GM18507 (cell line): Measurements from ENCODE around the gene CCHCR1.
"Not testable (repeated sequence)": the region's sequence is repeated elsewhere in the genome, so short reads cannot be mapped to it uniquely, and the experiment has no call there.

ENCODE experiments used
- DNase-seq: peaks from one replicate; pipeline ENCODE4 v3.0.0; 2011; ENCODE audit warnings: low read depth; ENCODE audit not compliant: insufficient read length; ENCODE audit errors: extremely low spot score
- FAIRE-seq: peaks from 2 replicates; lab custom pipeline; 2011; peaks lifted over from hg19 to GRCh38; lab: Jason Lieb, UNC

The CCHCR1 gene

DNA sequence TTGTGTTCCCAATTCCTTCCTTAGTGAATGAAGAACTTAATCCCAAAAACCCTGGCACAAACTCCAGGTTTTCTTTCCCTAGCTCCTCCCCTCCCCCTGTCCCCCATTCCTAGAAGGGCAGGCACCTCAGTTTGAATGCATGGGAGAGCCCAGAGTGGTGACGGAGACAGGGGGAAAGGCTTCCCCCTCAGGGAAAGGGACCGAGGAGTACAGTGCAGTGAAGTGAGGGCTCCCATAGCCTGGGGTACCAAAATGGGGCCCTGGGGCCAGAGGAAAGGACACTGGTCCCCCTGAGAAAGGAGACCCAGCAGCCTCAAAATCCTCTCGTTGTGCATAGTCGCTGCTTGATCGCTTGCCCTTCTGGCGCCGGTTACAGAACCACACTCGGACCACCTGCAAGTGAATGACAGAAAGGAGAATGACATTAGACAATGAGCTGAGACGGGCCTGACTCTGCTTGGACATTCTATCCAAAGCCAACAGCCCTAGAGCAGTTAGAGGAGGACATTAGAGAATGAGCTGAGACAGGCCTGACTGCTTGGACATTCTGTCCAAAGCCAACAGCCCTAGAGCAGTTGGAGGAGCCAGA, 7.0 kb upstream of the CCHCR1 start:
- DNase-seq, FAIRE-seq: not testable (repeated sequence)

GRCh38 chr6:31163922-31164321, 6.3 kb upstream of the CCHCR1 start:
- no peak for FAIRE-seq
- no peak for DNase-seq

DNA sequence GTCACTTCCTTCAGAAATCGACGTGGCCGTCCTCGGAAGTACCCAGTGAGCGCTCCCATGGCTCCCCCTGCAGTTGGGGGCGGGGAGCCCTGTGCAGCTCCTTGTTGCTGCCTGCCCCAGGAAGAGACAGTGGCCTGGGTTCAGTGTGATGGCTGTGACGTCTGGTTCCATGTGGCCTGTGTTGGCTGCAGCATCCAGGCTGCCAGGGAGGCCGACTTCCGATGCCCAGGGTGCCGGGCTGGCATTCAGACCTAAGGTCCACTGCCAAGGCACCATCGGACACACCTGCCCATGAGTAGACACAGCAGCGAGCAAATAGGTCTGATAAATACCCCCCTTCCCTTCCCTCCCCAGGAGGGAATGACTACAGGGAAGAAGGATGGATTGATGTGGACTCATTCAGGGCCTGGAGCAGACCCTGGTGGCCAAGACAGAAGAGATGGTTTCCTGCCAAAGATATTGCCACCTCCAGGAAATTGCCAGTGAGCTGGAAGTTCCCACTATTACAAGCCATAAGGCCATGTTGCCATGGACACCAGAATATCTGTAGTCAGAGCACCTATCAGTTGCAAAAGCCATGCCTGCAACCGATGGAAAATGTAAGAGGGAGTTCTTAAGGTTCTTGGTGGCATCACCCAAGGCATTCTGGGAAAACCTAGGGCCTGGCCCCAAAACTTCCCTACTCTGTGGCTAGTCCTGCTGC, 5.0 kb upstream of the CCHCR1 start:
- no peak for FAIRE-seq

DNA sequence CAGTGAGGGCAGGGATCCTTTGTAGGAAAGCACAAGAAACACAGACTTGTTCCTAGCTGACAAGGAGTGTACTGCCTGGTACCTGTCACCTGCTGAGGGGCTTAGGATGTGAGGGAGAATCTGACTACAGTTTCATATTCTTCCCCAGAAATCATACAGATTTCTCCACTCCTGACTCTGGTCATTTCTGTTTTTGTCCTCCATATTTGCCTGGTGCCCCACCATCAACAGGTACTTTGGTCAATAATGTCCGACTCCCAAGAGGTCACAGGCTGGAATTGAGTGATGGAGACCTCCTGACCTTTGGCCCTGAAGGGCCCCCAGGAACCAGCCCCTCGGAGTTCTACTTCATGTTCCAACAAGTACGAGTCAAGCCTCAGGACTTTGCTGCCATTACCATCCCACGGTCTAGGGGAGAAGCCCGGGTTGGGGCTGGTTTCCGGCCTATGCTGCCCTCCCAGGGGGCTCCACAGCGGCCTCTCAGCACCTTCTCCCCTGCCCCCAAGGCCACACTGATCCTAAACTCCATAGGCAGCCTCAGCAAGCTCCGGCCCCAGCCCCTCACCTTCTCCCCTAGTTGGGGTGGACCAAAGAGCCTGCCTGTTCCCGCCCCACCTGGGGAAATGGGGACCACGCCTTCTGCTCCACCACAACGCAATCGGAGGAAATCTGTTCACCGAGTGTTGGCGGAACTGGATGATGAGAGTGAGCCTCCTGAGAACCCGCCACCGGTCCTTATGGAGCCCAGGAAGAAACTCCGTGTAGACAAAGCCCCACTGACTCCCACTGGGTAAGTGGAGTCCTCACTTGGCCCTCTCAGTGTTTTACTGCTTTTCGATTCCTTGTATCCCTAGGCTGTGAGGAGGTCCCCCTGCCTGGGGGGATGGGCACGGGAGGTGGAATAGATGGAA, 3.9 kb upstream of the CCHCR1 start:
- DNase-seq, result no peak
- FAIRE-seq, result no peak

More for the DNA sequence above, 5.0 kb upstream of the CCHCR1 start:
- no peak for DNase-seq

- FAIRE-seq (no peak), DNase-seq (no peak)
Observed at GRCh38 chr6:31158863-31159855, 1.6 kb upstream of the CCHCR1 start.

DNA sequence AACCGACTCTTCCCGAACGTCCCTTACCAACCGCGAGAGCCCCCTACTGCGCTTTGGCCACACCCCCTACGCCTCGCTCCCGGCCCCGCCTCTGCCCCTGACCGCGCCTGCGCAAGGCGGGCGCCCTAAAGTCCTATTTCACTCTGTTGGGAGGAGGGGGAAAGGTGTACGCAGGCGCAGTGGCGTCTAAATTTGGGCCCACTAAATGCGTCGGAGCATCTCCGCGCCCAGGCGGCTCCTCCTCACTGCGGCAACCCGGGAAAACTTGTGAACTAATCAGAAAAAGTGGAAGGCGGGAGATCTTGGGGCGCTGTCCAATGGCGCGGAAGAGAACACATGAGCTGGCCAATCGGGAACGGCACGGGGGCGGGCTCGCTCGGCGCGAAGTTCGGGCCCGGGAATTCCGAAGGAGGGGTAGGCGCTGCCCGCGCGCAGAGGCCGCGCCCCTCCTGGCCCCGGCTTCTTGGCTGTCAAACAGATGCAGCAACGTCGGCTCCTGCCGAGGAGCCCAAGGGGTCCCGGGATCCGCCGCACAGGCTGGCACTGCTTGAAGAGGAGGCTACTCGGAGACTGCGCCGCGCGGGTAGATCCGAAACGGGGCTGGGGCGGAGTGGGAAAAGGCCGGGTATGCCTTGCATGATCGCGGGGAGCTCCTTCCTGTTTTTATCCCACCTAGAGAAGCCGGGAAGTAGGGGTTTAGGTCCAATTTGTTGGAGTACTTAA, 699 bp upstream of the CCHCR1 start, which contains the start of gene TCF19:
Gene TCF19 (plus strand): TSS at position 450 of the 723 bp plus-strand sequence. CDS start 881 bp downstream, outside the sequence.
- FAIRE-seq (peak; percentile 97), DNase-seq (peak; percentile 100)

DNA sequence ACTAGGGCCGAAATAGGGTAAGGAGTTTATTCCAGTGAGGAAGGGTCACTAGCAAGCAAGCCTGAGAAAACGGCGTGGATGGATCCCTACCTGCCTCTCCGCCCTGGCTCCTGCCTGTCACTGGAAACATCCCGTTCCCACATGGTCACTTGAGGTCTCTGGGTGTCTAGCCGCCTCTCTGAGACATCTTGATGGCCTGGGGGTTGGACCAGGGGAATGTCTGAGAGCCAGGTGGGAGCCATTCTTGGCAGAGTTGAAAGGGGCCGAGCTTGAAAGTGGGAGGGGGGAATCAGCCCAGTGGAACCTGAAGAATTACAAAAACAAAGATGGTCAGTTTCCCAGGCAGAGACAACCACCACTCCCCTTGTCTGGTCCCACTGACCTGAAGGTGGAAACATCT, 961 bp downstream of the CCHCR1 start:
- FAIRE-seq (no peak), DNase-seq (no peak)

- DNase-seq (no peak), FAIRE-seq (no peak)
Observed at GRCh38 chr6:31154436-31154835, 3.2 kb downstream of the CCHCR1 start.

DNA sequence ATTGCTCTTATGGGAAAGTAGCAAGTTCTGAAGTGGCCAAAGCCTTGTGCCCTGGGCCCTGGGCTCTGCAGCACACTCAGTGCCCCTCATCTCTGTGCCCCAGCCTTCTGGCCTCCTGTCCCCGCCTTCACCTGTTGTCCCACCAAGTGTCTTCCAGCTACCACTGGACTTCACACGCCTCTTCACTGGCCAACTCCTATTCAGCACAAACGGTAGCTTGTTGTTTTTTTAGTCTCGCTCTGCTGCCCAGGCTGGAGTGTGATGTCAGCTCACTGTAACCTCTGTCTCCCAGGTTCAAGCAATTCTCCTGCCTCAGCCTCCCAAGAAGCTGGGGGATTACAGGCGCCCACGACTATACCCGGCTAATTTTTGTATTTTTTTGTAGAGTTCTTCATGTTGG, 4.8 kb downstream of the CCHCR1 start:
- no peak for FAIRE-seq

GRCh38 chr6:31149827-31150447, 7.7 kb downstream of the CCHCR1 start:
- FAIRE-seq, result no peak

More for the DNA sequence above, 4.8 kb downstream of the CCHCR1 start:
- no peak for DNase-seq

DNA sequence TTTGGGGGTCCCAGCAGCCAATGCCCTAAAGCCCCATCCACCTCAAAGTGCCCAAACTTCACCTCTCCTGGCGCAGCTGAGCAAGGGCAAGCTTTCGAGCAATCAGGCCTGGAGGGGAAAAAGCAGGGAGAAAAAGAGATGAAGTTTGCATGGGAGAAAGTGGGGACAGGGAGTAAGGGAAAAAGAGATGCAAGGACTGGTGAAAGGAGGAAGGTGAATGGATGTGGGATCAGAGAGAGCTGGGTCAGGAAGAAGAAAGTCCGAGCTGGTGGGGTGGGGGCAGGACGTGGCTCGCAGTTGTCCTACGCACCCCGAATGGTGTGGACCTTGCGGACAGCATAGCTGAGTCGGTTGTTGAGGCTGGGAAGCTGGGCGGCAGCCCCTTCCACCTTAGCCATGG, 12.2 kb downstream of the CCHCR1 start:
- DNase-seq (no peak), FAIRE-seq (no peak)

More at GRCh38 chr6:31149827-31150447, 7.7 kb downstream of the CCHCR1 start:
- DNase-seq, result no peak

- no peak for FAIRE-seq
- DNase-seq, result no peak
Observed at GRCh38 chr6:31144970-31145340, 12.6 kb downstream of the CCHCR1 start.

DNA sequence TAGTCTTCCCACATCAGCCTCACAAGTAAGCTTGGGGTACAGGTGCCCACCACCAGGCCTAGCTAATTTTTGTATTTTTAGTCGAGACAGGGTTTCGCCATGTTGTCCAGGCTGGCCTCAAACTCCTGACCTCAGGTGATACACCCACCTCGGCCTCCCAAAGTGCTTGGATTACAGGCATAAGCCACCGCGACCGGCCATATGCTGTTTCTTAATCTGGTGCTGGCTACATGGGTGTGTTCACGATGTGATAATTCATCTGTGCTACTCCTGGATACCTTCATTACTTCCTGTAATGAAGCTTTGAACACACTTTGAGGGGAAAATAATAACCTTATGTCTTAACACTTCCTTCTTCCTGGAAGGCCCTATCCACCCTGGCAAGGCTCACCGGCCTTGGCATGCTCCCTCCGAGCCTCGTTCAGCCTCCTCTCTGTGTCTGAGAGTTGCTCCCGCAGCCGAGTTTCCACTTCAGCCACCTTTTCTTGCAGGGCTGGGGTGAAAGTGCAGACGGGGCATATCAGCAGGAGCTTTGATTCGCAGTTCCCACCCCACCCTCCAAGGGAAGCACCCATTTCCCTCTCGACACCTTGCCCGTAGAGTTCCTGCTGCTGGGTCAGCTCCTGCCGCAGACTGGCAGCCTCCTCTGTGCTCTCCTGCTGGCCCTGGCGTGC, 13.2 kb downstream of the CCHCR1 start:
- DNase-seq (no peak), FAIRE-seq (no peak)

- DNase-seq (no peak), FAIRE-seq (no peak)
Observed at GRCh38 chr6:31143148-31143547, 14.5 kb downstream of the CCHCR1 start.

GRCh38 chr6:31142361-31142761, 15.2 kb downstream of the CCHCR1 start:
- DNase-seq (no peak), FAIRE-seq (no peak)

- no peak for FAIRE-seq
- no peak for DNase-seq
Observed at GRCh38 chr6:31140643-31141042, 17.0 kb downstream of the CCHCR1 start.

DNA sequence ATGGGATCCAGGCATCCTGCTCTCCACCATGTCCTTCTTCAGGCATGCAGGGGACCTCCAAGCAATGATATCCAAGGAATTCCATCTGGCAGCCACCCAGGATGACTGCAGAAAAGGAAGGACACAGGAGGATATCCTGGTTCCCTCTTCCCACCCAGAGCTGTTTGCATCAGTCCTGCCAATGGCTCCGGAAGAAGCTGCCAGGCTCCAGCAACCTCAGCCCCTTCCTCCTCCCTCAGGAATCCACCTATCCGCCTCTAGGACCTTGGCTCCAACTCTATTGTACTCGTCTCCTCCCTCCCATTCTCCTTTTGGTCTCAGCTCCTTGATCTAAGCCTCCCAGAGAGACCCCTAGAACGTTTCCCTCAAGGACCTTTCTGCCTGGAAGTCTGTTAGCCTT, 18.0 kb downstream of the CCHCR1 start:
- DNase-seq (no peak), FAIRE-seq (no peak)

GRCh38 chr6:31138982-31139381, 18.6 kb downstream of the CCHCR1 start, which contains the start of gene PSORS1C2:
PSORS1C2 (minus strand) TSS chr6:31139066; CDS start chr6:31139026, 40 bp downstream.
- FAIRE-seq (no peak), DNase-seq (no peak)
